NK-92 treated with Interleukin-12 subunit alpha and Interleukin-12 subunit beta, amount 100 ng/mL, for 24 hours (cell line): ENCODE measurements around the gene BARX2.

Experiments used
- DNase-seq: peaks from one replicate; lab custom pipeline; 2025; lab: John Stamatoyannopoulos, UW

The BARX2 gene

GRCh38 chr11:129440028-129440713, 64.5 kb downstream of the BARX2 start:
- DNase-seq, result peak; percentile 58

GRCh38 chr11:129442171-129442570, 66.5 kb downstream of the BARX2 start:
- no peak for DNase-seq

GRCh38 chr11:129443276-129443675, 67.6 kb downstream of the BARX2 start:
- no peak for DNase-seq

GRCh38 chr11:129444274-129444673, 68.6 kb downstream of the BARX2 start:
- DNase-seq, result no peak

GRCh38 chr11:129445226-129445625, 69.6 kb downstream of the BARX2 start:
- no peak for DNase-seq

- DNase-seq, result no peak
Measured at GRCh38 chr11:129446572-129446971, 70.9 kb downstream of the BARX2 start.

GRCh38 chr11:129447654-129448239, 72.1 kb downstream of the BARX2 start:
- no peak for DNase-seq

GRCh38 chr11:129451524-129451923, 75.9 kb downstream of the BARX2 start:
- DNase-seq, result no peak

GRCh38 chr11:129453293-129453721, 77.7 kb downstream of the BARX2 start:
- DNase-seq, result no peak

GRCh38 chr11:129455101-129455500, 79.5 kb downstream of the BARX2 start:
- no peak for DNase-seq

- no peak for DNase-seq
Measured at GRCh38 chr11:129455756-129456655, 80.4 kb downstream of the BARX2 start.

- no peak for DNase-seq
Measured at GRCh38 chr11:129457321-129457720, 81.7 kb downstream of the BARX2 start.

GRCh38 chr11:129458278-129458677, 82.6 kb downstream of the BARX2 start:
- no peak for DNase-seq

GRCh38 chr11:129458756-129459535, 83.3 kb downstream of the BARX2 start:
- no peak for DNase-seq

GRCh38 chr11:129460714-129461113, 85.1 kb downstream of the BARX2 start:
- no peak for DNase-seq

- no peak for DNase-seq
Measured at GRCh38 chr11:129484068-129484467, 108.4 kb downstream of the BARX2 start.

GRCh38 chr11:129489249-129489648, 113.6 kb downstream of the BARX2 start:
- peak; percentile 37 for DNase-seq

GRCh38 chr11:129490004-129490403, 114.4 kb downstream of the BARX2 start:
- DNase-seq, result no peak

GRCh38 chr11:129493746-129494145, 118.1 kb downstream of the BARX2 start:
- DNase-seq, result no peak
